NCI-H2227 treated with DMSO at 0.1 percent for 48 hours (cell line): ENCODE measurements around the gene CELSR3.

Source experiments
- DNase-seq: peaks from one replicate; lab custom pipeline; 2025; lab: John Stamatoyannopoulos, UW

Gene CELSR3

GRCh38 chr3:48599509-48600285 is 63.0 kb downstream of the CELSR3 start:
- DNase-seq = no peak

- DNase-seq = no peak
Measured at GRCh38 chr3:48599077-48599501, 63.6 kb downstream of the CELSR3 start.

- DNase-seq = no peak
Measured at GRCh38 chr3:48598323-48599076, 64.2 kb downstream of the CELSR3 start.

- DNase-seq = no peak
Measured at GRCh38 chr3:48597408-48597800, 65.3 kb downstream of the CELSR3 start.

- DNase-seq = no peak
Measured at GRCh38 chr3:48596676-48597407, 65.8 kb downstream of the CELSR3 start.

- no peak for DNase-seq
Measured at GRCh38 chr3:48596157-48596556, 66.5 kb downstream of the CELSR3 start.

- no peak for DNase-seq
Measured at GRCh38 chr3:48595526-48596121, 67.1 kb downstream of the CELSR3 start.

- no peak for DNase-seq
Measured at GRCh38 chr3:48595075-48595525, 67.6 kb downstream of the CELSR3 start, which contains the start of gene COL7A1. COL7A1 (minus strand) TSS chr3:48595329; CDS start chr3:48595159, 170 bp downstream.

GRCh38 chr3:48594417-48595049 is 68.2 kb downstream of the CELSR3 start:
- no peak for DNase-seq

GRCh38 chr3:48593337-48593736 is 69.3 kb downstream of the CELSR3 start:
- DNase-seq = no peak

GRCh38 chr3:48592519-48593087 is 70.1 kb downstream of the CELSR3 start:
- no peak for DNase-seq

GRCh38 chr3:48591886-48592518 is 70.7 kb downstream of the CELSR3 start:
- DNase-seq = no peak

- no peak for DNase-seq
Measured at GRCh38 chr3:48591436-48591835, 71.2 kb downstream of the CELSR3 start.

GRCh38 chr3:48588230-48588629 is 74.5 kb downstream of the CELSR3 start:
- no peak for DNase-seq

- no peak for DNase-seq
Measured at GRCh38 chr3:48587686-48588085, 75.0 kb downstream of the CELSR3 start.
